ENCODE data around the gene ASTL.

DNA sequence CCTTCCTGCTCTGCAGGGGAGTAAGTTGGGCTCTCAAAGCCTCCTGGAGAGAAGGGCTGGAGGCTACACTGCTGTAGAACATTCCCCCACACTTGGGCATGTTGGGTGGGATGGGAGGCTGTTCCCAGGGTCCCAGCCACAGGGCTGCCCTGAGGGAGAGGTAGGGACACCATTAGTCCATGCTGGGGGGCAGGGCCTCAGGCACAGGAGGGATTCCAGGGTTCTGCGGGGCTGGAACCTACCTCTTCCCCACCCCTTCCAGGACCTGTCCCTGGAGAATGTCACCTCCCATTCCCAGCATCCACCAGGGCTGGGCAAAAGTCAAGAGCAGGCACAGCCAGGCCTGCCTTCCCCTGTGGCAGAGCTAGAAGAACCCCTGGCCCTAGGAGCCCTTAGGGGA, 15.0 kb downstream of the ASTL start:
- TF ChIP-seq, protein P1, sequence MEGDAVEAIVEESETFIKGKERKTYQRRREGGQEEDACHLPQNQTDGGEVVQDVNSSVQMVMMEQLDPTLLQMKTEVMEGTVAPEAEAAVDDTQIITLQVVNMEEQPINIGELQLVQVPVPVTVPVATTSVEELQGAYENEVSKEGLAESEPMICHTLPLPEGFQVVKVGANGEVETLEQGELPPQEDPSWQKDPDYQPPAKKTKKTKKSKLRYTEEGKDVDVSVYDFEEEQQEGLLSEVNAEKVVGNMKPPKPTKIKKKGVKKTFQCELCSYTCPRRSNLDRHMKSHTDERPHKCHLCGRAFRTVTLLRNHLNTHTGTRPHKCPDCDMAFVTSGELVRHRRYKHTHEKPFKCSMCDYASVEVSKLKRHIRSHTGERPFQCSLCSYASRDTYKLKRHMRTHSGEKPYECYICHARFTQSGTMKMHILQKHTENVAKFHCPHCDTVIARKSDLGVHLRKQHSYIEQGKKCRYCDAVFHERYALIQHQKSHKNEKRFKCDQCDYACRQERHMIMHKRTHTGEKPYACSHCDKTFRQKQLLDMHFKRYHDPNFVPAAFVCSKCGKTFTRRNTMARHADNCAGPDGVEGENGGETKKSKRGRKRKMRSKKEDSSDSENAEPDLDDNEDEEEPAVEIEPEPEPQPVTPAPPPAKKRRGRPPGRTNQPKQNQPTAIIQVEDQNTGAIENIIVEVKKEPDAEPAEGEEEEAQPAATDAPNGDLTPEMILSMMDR (IDR thresholded peaks at IDR 0.05; ENCODE audit: insufficient read depth, low read length, poor library complexity, severe bottlenecking) = no peak
- TF ChIP-seq EZH2phosphoT487 (conservative IDR thresholded peaks at IDR 0.05; ENCODE audit: low read length) = no peak
